ENCODE measurements around the gene CLEC20A. TPM values are rescaled to one million over a fixed set of nuclear protein-coding genes. Genes with fewer than 3 reads are reported as not detected.

The CLEC20A gene
- total RNA-seq, 1 donor from 2014 or later: not detected

DNA sequence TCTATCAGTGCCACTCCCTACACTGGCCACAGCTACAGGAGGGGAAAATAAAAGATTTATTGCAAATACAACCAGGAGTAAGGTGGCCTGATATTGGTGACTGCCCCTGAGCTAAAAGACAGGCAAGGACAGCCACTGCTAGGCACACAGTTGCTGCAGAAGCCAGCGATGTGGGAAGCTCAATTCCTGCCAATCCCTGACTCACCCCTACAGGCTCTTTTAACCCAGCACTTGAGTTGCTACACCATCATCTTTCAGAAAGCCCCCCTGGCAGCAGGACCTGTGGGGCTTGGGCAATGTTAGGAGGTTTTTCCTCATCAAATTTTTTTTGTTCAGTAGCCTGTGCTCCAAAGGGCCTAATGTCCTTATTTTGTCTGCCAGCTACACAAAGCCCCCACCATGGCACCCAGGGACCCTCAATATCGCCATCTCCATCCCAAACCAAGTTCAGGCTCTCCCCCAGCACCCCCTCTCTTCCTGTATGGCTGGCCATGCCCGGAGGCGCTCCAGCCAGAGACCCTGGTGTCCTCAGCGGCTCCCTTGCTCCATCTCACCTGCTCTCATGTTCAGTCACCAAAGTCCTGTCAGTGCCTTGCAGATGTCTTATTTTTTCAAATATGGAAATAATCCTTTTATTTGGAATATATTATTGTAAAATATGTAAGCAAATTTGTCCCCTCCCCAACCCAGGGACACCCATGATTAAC, 13.4 kb downstream of the CLEC20A start:
- H3K4me1 Mint-ChIP-seq (ENCODE audit: unreplicated experiment): no peaks in the 10 kb centered on the region
- DNase-seq (ENCODE audit: extremely low spot score, unreplicated experiment): no peak
- no peak overlapping the region for H3K4me3 Mint-ChIP-seq (ENCODE audit: unreplicated experiment)
- no peaks in the 10 kb centered on the region for H3K27me3 Mint-ChIP-seq (ENCODE audit: unreplicated experiment)
- H3K27ac Mint-ChIP-seq (ENCODE audit: unreplicated experiment): no peak overlapping the region
- TF ChIP-seq, protein P1, sequence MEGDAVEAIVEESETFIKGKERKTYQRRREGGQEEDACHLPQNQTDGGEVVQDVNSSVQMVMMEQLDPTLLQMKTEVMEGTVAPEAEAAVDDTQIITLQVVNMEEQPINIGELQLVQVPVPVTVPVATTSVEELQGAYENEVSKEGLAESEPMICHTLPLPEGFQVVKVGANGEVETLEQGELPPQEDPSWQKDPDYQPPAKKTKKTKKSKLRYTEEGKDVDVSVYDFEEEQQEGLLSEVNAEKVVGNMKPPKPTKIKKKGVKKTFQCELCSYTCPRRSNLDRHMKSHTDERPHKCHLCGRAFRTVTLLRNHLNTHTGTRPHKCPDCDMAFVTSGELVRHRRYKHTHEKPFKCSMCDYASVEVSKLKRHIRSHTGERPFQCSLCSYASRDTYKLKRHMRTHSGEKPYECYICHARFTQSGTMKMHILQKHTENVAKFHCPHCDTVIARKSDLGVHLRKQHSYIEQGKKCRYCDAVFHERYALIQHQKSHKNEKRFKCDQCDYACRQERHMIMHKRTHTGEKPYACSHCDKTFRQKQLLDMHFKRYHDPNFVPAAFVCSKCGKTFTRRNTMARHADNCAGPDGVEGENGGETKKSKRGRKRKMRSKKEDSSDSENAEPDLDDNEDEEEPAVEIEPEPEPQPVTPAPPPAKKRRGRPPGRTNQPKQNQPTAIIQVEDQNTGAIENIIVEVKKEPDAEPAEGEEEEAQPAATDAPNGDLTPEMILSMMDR (IDR thresholded peaks at IDR 0.05): no peak
- no peaks in the 10 kb centered on the region for H3K9me3 Mint-ChIP-seq (ENCODE audit: unreplicated experiment)
- peaks cover 24% of the 10 kb centered on the region for H3K36me3 Mint-ChIP-seq (ENCODE audit: unreplicated experiment)

DNA sequence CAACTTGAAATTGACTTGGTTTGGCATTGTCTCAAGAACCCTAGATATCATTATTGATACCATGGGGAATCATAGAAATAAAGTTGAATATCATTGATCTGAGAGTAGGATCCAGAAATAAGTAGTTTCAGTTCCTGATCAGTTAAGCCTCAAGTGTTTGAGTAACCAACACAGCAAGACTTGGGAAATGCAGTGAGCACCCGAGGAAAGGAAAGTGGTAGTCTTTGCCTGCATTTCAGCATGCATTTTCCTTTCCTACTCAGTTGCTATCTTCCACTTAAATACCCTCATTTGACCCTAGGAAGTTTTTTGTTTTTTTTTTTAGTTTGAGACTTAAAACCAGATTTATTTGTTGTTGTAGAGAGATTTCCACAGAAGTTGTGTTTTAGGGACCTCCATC, 18.9 kb downstream of the CLEC20A start:
- Mint-ChIP-seq H3K4me1 (ENCODE audit: unreplicated experiment) (no peaks in the 10 kb centered on the region), H3K36me3 (ENCODE audit: unreplicated experiment) (peaks cover 48% of the 10 kb centered on the region), H3K27me3 (ENCODE audit: unreplicated experiment) (no peaks in the 10 kb centered on the region), H3K4me3 (ENCODE audit: unreplicated experiment) (no peak overlapping the region), H3K27ac (ENCODE audit: unreplicated experiment) (no peak overlapping the region), H3K9me3 (ENCODE audit: unreplicated experiment) (no peaks in the 10 kb centered on the region)
- no peak for DNase-seq (ENCODE audit: extremely low spot score, unreplicated experiment)
- TF ChIP-seq, protein P1 (IDR thresholded peaks at IDR 0.05): no peak

DNA sequence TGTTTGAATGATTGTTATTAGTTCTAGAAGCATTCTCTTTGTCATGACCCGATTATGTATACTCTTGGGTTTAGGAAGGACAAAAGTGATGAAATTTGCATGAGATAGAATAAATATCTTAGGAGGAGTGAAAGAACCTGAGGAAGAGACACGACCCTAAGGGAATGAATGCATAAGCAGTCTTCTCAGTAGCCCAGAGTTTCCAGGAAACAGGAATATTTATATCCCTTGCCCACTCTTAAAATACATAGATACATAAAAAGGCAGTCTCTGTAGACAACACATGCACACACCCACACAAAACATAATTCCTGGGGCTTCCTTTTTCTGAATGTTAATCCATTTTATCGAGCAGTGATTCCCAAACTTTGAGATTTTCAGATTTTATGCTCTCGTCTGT, 19.4 kb downstream of the CLEC20A start:
- Mint-ChIP-seq H3K4me3 (ENCODE audit: unreplicated experiment) (no peak overlapping the region), H3K4me1 (ENCODE audit: unreplicated experiment) (no peaks in the 10 kb centered on the region), H3K27me3 (ENCODE audit: unreplicated experiment) (no peaks in the 10 kb centered on the region), H3K36me3 (ENCODE audit: unreplicated experiment) (peaks cover 48% of the 10 kb centered on the region), H3K9me3 (ENCODE audit: unreplicated experiment) (no peaks in the 10 kb centered on the region), H3K27ac (ENCODE audit: unreplicated experiment) (no peak overlapping the region)
- TF ChIP-seq, protein P1 (IDR thresholded peaks at IDR 0.05): no peak
- DNase-seq (ENCODE audit: extremely low spot score, unreplicated experiment): no peak

DNA sequence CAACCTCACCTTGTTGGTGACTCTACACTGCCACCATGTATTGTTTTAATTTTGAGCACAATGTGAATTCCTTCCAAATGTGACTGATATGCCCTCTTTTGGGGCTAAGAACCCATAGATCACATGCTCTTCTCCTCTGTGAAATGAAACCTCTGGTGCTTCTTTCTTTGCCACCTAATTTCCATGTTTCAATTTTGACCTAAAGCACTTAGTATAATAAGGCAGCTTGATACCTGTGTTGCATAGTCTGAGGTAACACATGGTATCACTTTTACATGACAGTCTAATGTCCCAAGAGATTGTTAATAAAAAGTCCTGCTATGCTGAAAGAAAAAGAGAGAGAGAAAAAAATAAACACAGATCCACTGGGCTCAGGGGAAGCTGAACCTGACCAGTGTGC, 24.2 kb downstream of the CLEC20A start:
- Mint-ChIP-seq H3K27ac (ENCODE audit: unreplicated experiment) (no peak overlapping the region), H3K9me3 (ENCODE audit: unreplicated experiment) (no peaks in the 10 kb centered on the region), H3K36me3 (ENCODE audit: unreplicated experiment) (peaks cover 43% of the 10 kb centered on the region), H3K4me3 (ENCODE audit: unreplicated experiment) (no peak overlapping the region), H3K4me1 (ENCODE audit: unreplicated experiment) (no peaks in the 10 kb centered on the region), H3K27me3 (ENCODE audit: unreplicated experiment) (no peaks in the 10 kb centered on the region)
- DNase-seq (ENCODE audit: extremely low spot score, unreplicated experiment): no peak
- TF ChIP-seq, protein P1 (IDR thresholded peaks at IDR 0.05): no peak

DNA sequence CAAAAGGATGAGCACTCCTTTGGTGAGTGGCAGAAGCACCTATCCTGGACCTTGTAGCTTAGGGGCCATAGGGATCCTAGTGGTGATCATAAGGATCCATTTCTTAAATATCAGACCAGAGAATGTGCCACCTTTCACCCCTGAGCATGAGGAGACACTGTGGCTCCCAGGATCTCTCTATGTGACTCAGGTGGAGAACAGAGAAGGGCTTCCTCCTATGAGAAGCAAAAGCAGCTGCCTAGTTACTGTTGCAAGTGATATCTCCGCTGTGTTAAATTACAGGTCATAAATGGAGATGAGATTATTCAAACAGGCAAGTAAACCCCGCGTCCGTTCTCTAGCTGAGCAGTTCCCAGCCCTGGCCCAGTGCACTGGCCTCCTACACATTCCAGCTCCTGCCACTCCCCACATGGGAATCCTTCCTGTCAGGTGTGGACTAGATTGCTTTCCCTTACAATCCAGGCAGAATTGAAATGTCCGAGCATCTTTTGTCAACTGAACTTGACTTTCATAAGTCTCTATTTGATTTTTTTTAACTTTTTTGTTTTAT, 26.3 kb downstream of the CLEC20A start:
- no peaks in the 10 kb centered on the region for H3K27me3 Mint-ChIP-seq (ENCODE audit: unreplicated experiment)
- no peak for DNase-seq (ENCODE audit: extremely low spot score, unreplicated experiment)
- TF ChIP-seq, protein P1 (IDR thresholded peaks at IDR 0.05): no peak
- H3K9me3 Mint-ChIP-seq (ENCODE audit: unreplicated experiment): no peaks in the 10 kb centered on the region
- no peak overlapping the region for H3K4me3 Mint-ChIP-seq (ENCODE audit: unreplicated experiment)
- H3K4me1 Mint-ChIP-seq (ENCODE audit: unreplicated experiment): no peaks in the 10 kb centered on the region
- H3K36me3 Mint-ChIP-seq (ENCODE audit: unreplicated experiment): peaks cover 46% of the 10 kb centered on the region
- H3K27ac Mint-ChIP-seq (ENCODE audit: unreplicated experiment): no peak overlapping the region
